Measurements from ENCODE around the gene CD6.

GRCh38 chr11:61023966-61024295, 52.5 kb downstream of the CD6 start:
- TF ChIP-seq CTCF (IDR thresholded peaks at IDR 0.05) (no peak), POLR2A (IDR thresholded peaks at IDR 0.05) (no peak), POLR2AphosphoS5 (IDR thresholded peaks at IDR 0.05) (no peak), EP300 (IDR thresholded peaks at IDR 0.05) (no peak)

Measured in stomach (tissue), 4 donors.